HCT116 (cell line): ENCODE results near the gene CDYL2. TPM values are rescaled to one million over a fixed set of nuclear protein-coding genes. Genes with fewer than 3 reads are reported as not detected.

Source experiments
- ATAC-seq: fragments of 200-7000 bp; cut with Tn5 transposase; 2 replicates; pipeline ENCODE4 v1.9.1; 2020; ENCODE audit warnings: mild to moderate bottlenecking, moderate library complexity
- BruUV-seq: library from RNA; stranded (reverse); fragments of 400-500 nt; replicated peaks from 2 replicates; lab custom pipeline; 2021; lab: Mats Ljungman, UMichigan
- CTCF ChIA-PET: fragments of 300-600 bp; sonication (Branson Sonifier 250); formaldehyde crosslinking; loops from one replicate; lab custom pipeline; 2021; ENCODE audit warnings: antibody characterized with exemption; lab: Charles Lee
- POLR2A ChIA-PET: fragments of 300-600, 350-600 bp; sonication (Branson Sonifier 250); formaldehyde crosslinking; loops from one replicate; lab custom pipeline; 2021; ENCODE audit warnings: antibody characterized with exemption; lab: Charles Lee
- RAD21 ChIA-PET, 2 experiments: fragments of 300-600 bp; sonication (Branson Sonifier 250); formaldehyde crosslinking; loops; one replicate each; lab custom pipeline; 2023; ENCODE audit warnings: low total read pairs in 2 of 2; ENCODE audit not compliant: uncharacterized antibody in 2 of 2, unreplicated experiment in 2 of 2, low non-redundant PET in 1 of 2; lab: Charles Lee
- DNase-seq: peaks from one replicate; pipeline ENCODE4 v3.0.0-alpha.2; 2010; ENCODE audit warnings: low read depth, low spot score
- H2AFZ ChIP-seq: fragments of 200-600 bp; shearing (Covaris generic), sonication (generic); 2 replicates; pipeline ENCODE4 v1.6.1; 2017; ENCODE audit warnings: low read depth, mixed run types, mixed read lengths, antibody characterized with exemption, low read length; ENCODE audit not compliant: poor library complexity, severe bottlenecking
- H3K27ac ChIP-seq: 2 replicates; pipeline ENCODE4 v1.5.1; 2012; ENCODE audit warnings: low read depth, low read length
- H3K27me3 ChIP-seq: fragments of 200-600 bp; sonication (generic); 2 replicates; pipeline ENCODE4 v1.6.1; 2016; ENCODE audit warnings: mixed run types, low read length, mixed read lengths; ENCODE audit not compliant: insufficient read depth
- H3K36me3 ChIP-seq, 2 experiments: fragments of 200-500 bp in 1 of 2; fragments of 200-600 bp in 1 of 2; sonication (Bioruptor generic) in 1 of 2; sonication (generic) in 1 of 2; 2 replicates each; pipeline versions ENCODE4 v1.5.1 to v1.6.1; 2014 to 2016; ENCODE audit warnings: low read length in 2 of 2, inconsistent platforms in 1 of 2, mixed read lengths in 1 of 2, mixed run types in 1 of 2; ENCODE audit not compliant: insufficient read depth in 2 of 2, control insufficient read depth in 1 of 2
- H3K4me1 ChIP-seq, 2 experiments: fragments of 200-600 bp in 1 of 2; sonication (generic) in 1 of 2; 2 replicates each; pipeline versions ENCODE4 v1.5.1 to v1.6.1; 2012 to 2017; ENCODE audit warnings: low read length in 2 of 2, inconsistent platforms in 1 of 2, mild to moderate bottlenecking in 1 of 2, mixed read lengths in 1 of 2, mixed run types in 1 of 2, moderate library complexity in 1 of 2; ENCODE audit not compliant: insufficient read depth in 2 of 2, control insufficient read depth in 1 of 2
- H3K4me2 ChIP-seq: fragments of 200-600 bp; sonication (generic); 2 replicates; pipeline ENCODE4 v1.6.1; 2017; ENCODE audit warnings: mixed run types, low read length, mixed read lengths
- H3K4me3 ChIP-seq, 2 experiments: fragments of 200-600 bp in 1 of 2; sonication (generic) in 1 of 2; replicated peaks in 1 of 2; 2 replicates each; pipeline ENCODE4 v1.5.1; 2011 to 2016; ENCODE audit warnings: low read length in 2 of 2, control low read depth in 1 of 2, low read depth in 1 of 2, mild to moderate bottlenecking in 1 of 2, mixed read lengths in 1 of 2, mixed run types in 1 of 2
- H3K79me2 ChIP-seq: fragments of 200-600 bp; sonication (generic); 2 replicates; pipeline ENCODE4 v1.6.1; 2017; ENCODE audit warnings: mild to moderate bottlenecking, mixed run types, low read length, moderate library complexity, mixed read lengths; ENCODE audit not compliant: insufficient read depth
- H3K9ac ChIP-seq: fragments of 200-600 bp; sonication (generic); 2 replicates; pipeline ENCODE4 v1.6.1; 2016; ENCODE audit warnings: low read length, mixed read lengths
- H3K9me2 ChIP-seq: fragments of 200-600 bp; sonication (generic), shearing (Covaris generic); 2 replicates; pipeline ENCODE4 v1.6.1; 2017; ENCODE audit warnings: mixed run types, mild to moderate bottlenecking, moderate library complexity; ENCODE audit not compliant: insufficient read depth
- H3K9me3 ChIP-seq, 2 experiments: fragments of 200-500 bp in 1 of 2; fragments of 200-600 bp in 1 of 2; sonication (Bioruptor generic) in 1 of 2; sonication (generic) in 1 of 2; 2 replicates each; pipeline ENCODE4 v1.6.1; 2014 to 2017; ENCODE audit warnings: low read length in 2 of 2, mixed read lengths in 2 of 2, inconsistent platforms in 1 of 2, low read depth in 1 of 2, mild to moderate bottlenecking in 1 of 2, mixed run types in 1 of 2, moderate library complexity in 1 of 2; ENCODE audit not compliant: control insufficient read depth in 1 of 2, insufficient read depth in 1 of 2
- H4K20me1 ChIP-seq: fragments of 200-600 bp; sonication (generic), shearing (Covaris generic); 2 replicates; pipeline ENCODE4 v1.6.1; 2017; ENCODE audit warnings: mixed run types, mild to moderate bottlenecking, moderate library complexity; ENCODE audit not compliant: insufficient read depth
- CBX3 ChIP-seq: IDR thresholded peaks from 2 replicates; pipeline ENCODE4 v1.6.1; 2012; ENCODE audit warnings: low read depth
- ELF1 ChIP-seq: IDR thresholded peaks from 2 replicates; pipeline ENCODE4 v1.6.1; 2012; ENCODE audit warnings: low read depth, borderline replicate concordance
- FOSL1 ChIP-seq: IDR thresholded peaks from 2 replicates; pipeline ENCODE4 v1.6.1; 2012; ENCODE audit warnings: low read depth
- JUND ChIP-seq: IDR thresholded peaks from 2 replicates; pipeline ENCODE4 v1.6.1; 2012
- SIN3A ChIP-seq: IDR thresholded peaks from 2 replicates; pipeline ENCODE4 v1.6.1; 2012; ENCODE audit warnings: low read depth
- SRF ChIP-seq: IDR thresholded peaks from 2 replicates; pipeline ENCODE4 v1.6.1; 2012; ENCODE audit warnings: low read depth
- TCF7L2 ChIP-seq: IDR thresholded peaks from 2 replicates; pipeline ENCODE4 v1.7.0; 2011; ENCODE audit warnings: borderline replicate concordance, inconsistent platforms; ENCODE audit not compliant: insufficient read depth, insufficient read length; ENCODE audit errors: extremely low read depth
- ZNF274 ChIP-seq: fragments of 200-500 bp; sonication (Bioruptor generic); IDR thresholded peaks from 2 replicates; pipeline ENCODE4 v1.6.1; 2014; ENCODE audit warnings: mild to moderate bottlenecking, low read depth, low read length, inconsistent platforms
- intact Hi-C: fragments of 100-400 bp; cut with micrococcal nuclease; formaldehyde crosslinking; loops from 2 replicates; pipeline ENCODE4 v1.10.0; 2022
- total RNA-seq: library from RNA; stranded (reverse); gene quantifications from one replicate; pipeline ENCODE4 v1.2.1, GENCODE V29; 2021; ENCODE audit not compliant: unreplicated experiment
- TF ChIP-seq, protein P1 (sequence below): IDR thresholded peaks from 2 replicates; pipeline ENCODE4 v1.6.1; 2012
- TF ChIP-seq, protein P2 (sequence below), 3 experiments: fragments of 200-600 bp in 1 of 3; sonication (generic) in 1 of 3; IDR thresholded peaks in 2 of 3; conservative IDR thresholded peaks in 1 of 3; 2 replicates each; pipeline ENCODE4 v1.5.1; 2012 to 2017; ENCODE audit warnings: low read depth in 2 of 3, low read length in 2 of 3, antibody characterized with exemption in 1 of 3, borderline replicate concordance in 1 of 3, control low read depth in 1 of 3, mild to moderate bottlenecking in 1 of 3, mixed read lengths in 1 of 3, mixed run types in 1 of 3, moderate library complexity in 1 of 3; ENCODE audit not compliant: insufficient read depth in 1 of 3
- TF ChIP-seq, protein P3 (sequence below): IDR thresholded peaks from 2 replicates; pipeline ENCODE4 v1.6.1; 2012; ENCODE audit warnings: low read depth
- TF ChIP-seq, protein P4 (sequence below): IDR thresholded peaks from 2 replicates; pipeline ENCODE4 v1.6.1; 2011; ENCODE audit warnings: mild to moderate bottlenecking, low read length, moderate library complexity; ENCODE audit not compliant: insufficient replicate concordance; ENCODE audit errors: extremely low read depth

CDYL2 gene
- total RNA-seq, 1 experiment from 2014 or later = 0.10 TPM

DNA sequence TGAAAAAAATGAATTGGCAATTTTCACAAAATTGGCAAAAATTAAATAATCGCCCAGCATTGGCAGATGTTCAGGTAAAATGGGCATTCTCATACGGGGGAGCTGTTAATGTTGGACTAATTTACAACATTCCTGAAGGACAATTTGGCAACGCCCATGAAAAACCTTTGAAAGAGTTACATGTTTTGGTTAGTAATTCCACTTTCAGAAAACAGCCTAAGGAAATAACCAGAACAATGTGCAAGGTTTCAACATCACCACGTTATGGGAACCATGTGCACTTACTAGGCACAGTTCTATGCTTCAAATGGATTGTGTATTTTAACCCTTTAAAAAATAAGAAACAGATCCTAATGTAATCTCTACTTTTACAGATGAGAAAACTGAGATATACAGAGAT is 62.7 kb downstream of the CDYL2 start:
- H3K79me2 ChIP-seq = no peaks in the 10 kb centered on the region
- TF ChIP-seq, protein P1, sequence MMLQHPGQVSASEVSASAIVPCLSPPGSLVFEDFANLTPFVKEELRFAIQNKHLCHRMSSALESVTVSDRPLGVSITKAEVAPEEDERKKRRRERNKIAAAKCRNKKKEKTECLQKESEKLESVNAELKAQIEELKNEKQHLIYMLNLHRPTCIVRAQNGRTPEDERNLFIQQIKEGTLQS = no peak
- TF ChIP-seq, protein P2, sequence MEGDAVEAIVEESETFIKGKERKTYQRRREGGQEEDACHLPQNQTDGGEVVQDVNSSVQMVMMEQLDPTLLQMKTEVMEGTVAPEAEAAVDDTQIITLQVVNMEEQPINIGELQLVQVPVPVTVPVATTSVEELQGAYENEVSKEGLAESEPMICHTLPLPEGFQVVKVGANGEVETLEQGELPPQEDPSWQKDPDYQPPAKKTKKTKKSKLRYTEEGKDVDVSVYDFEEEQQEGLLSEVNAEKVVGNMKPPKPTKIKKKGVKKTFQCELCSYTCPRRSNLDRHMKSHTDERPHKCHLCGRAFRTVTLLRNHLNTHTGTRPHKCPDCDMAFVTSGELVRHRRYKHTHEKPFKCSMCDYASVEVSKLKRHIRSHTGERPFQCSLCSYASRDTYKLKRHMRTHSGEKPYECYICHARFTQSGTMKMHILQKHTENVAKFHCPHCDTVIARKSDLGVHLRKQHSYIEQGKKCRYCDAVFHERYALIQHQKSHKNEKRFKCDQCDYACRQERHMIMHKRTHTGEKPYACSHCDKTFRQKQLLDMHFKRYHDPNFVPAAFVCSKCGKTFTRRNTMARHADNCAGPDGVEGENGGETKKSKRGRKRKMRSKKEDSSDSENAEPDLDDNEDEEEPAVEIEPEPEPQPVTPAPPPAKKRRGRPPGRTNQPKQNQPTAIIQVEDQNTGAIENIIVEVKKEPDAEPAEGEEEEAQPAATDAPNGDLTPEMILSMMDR (IDR thresholded peaks at IDR 0.05 in 2 of 3, conservative IDR thresholded peaks at IDR 0.05 in 1 of 3; ENCODE audit: borderline replicate concordance in 1 of 3, insufficient read depth in 1 of 3, low read depth in 2 of 3, low read length in 2 of 3) = no peak
- TF ChIP-seq JUND (no peak), FOSL1 (no peak), SIN3A (no peak), TCF7L2 (no peak), SRF (no peak), ELF1 (no peak), CBX3 (no peak), ZNF274 (no peak)
- TF ChIP-seq, protein P3, sequence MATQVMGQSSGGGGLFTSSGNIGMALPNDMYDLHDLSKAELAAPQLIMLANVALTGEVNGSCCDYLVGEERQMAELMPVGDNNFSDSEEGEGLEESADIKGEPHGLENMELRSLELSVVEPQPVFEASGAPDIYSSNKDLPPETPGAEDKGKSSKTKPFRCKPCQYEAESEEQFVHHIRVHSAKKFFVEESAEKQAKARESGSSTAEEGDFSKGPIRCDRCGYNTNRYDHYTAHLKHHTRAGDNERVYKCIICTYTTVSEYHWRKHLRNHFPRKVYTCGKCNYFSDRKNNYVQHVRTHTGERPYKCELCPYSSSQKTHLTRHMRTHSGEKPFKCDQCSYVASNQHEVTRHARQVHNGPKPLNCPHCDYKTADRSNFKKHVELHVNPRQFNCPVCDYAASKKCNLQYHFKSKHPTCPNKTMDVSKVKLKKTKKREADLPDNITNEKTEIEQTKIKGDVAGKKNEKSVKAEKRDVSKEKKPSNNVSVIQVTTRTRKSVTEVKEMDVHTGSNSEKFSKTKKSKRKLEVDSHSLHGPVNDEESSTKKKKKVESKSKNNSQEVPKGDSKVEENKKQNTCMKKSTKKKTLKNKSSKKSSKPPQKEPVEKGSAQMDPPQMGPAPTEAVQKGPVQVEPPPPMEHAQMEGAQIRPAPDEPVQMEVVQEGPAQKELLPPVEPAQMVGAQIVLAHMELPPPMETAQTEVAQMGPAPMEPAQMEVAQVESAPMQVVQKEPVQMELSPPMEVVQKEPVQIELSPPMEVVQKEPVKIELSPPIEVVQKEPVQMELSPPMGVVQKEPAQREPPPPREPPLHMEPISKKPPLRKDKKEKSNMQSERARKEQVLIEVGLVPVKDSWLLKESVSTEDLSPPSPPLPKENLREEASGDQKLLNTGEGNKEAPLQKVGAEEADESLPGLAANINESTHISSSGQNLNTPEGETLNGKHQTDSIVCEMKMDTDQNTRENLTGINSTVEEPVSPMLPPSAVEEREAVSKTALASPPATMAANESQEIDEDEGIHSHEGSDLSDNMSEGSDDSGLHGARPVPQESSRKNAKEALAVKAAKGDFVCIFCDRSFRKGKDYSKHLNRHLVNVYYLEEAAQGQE = no peak
- TF ChIP-seq, protein P4, sequence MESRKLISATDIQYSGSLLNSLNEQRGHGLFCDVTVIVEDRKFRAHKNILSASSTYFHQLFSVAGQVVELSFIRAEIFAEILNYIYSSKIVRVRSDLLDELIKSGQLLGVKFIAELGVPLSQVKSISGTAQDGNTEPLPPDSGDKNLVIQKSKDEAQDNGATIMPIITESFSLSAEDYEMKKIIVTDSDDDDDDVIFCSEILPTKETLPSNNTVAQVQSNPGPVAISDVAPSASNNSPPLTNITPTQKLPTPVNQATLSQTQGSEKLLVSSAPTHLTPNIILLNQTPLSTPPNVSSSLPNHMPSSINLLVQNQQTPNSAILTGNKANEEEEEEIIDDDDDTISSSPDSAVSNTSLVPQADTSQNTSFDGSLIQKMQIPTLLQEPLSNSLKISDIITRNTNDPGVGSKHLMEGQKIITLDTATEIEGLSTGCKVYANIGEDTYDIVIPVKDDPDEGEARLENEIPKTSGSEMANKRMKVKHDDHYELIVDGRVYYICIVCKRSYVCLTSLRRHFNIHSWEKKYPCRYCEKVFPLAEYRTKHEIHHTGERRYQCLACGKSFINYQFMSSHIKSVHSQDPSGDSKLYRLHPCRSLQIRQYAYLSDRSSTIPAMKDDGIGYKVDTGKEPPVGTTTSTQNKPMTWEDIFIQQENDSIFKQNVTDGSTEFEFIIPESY = no peak
- no peak overlapping the region for H2AFZ ChIP-seq
- H3K9ac ChIP-seq = no peak overlapping the region
- ATAC-seq = no peak
- intact Hi-C loops = no loop called here
- DNase-seq = no peak
- no peaks in the 10 kb centered on the region for H3K9me2 ChIP-seq
- no peak overlapping the region for H3K4me3 ChIP-seq
- ChIA-PET CTCF (no interaction called here), RAD21 (no interaction called here), POLR2A (no interaction called here)
- no peaks in the 10 kb centered on the region for H3K4me1 ChIP-seq
- BruUV-seq = no TSS peak
- no peaks in the 10 kb centered on the region for H3K27me3 ChIP-seq
- no peak overlapping the region for H3K27ac ChIP-seq
- no peak overlapping the region for H3K4me2 ChIP-seq
- H4K20me1 ChIP-seq = no peaks in the 10 kb centered on the region
- H3K9me3 ChIP-seq = no peaks in the 10 kb centered on the region; a peak in 1 of 4 replicates
- no peaks in the 10 kb centered on the region for H3K36me3 ChIP-seq
